Hepatocyte (in vitro differentiated cells): Measurements from ENCODE around the gene SLC25A13. TPM values are rescaled to one million over a fixed set of nuclear protein-coding genes. Genes with fewer than 3 reads are reported as not detected.
"Not testable (repeated sequence)": the region's sequence is repeated elsewhere in the genome, so short reads cannot be mapped to it uniquely, and the experiment has no call there.

Experiments used
- DNase-seq: peaks from one replicate; pipeline ENCODE4 v3.0.0-alpha.2; 2016; ENCODE audit warnings: low spot score
- H2AFZ ChIP-seq: fragments of 200-600 bp; sonication (generic); 2 replicates; pipeline ENCODE4 v1.6.0; 2016; ENCODE audit warnings: antibody characterized with exemption, mild to moderate bottlenecking
- H3K27ac ChIP-seq: fragments of 200-600 bp; sonication (generic); 2 replicates; pipeline ENCODE4 v1.5.1; 2016; ENCODE audit warnings: mild to moderate bottlenecking
- H3K27me3 ChIP-seq: fragments of 200-600 bp; sonication (generic); 2 replicates; pipeline ENCODE4 v1.6.1; 2016
- H3K36me3 ChIP-seq: fragments of 200-600 bp; sonication (generic); replicated peaks from 2 replicates; pipeline ENCODE4 v1.5.1; 2016; ENCODE audit warnings: low read depth; ENCODE audit not compliant: insufficient read depth
- H3K4me1 ChIP-seq: fragments of 200-600 bp; sonication (generic); 2 replicates; pipeline ENCODE4 v1.5.1; 2016; ENCODE audit warnings: mild to moderate bottlenecking, moderate library complexity; ENCODE audit not compliant: insufficient read depth
- H3K4me2 ChIP-seq: fragments of 200-600 bp; sonication (generic); 2 replicates; pipeline ENCODE4 v1.6.0; 2016
- H3K4me3 ChIP-seq: fragments of 200-600 bp; sonication (generic); 2 replicates; pipeline ENCODE4 v1.5.1; 2016; ENCODE audit warnings: mild to moderate bottlenecking
- H3K79me2 ChIP-seq: fragments of 200-600 bp; sonication (generic); 2 replicates; pipeline ENCODE4 v1.6.0; 2017; ENCODE audit warnings: mild to moderate bottlenecking
- H3K9me2 ChIP-seq: fragments of 200-600 bp; sonication (generic); replicated peaks from 2 replicates; pipeline ENCODE4 v1.6.0; 2017; ENCODE audit warnings: mild to moderate bottlenecking; ENCODE audit not compliant: insufficient read depth
- H3K9me3 ChIP-seq: fragments of 200-600 bp; sonication (generic); 2 replicates; pipeline ENCODE4 v1.5.1; 2016; ENCODE audit warnings: low read depth, mild to moderate bottlenecking
- H4K20me1 ChIP-seq: fragments of 200-600 bp; sonication (generic); 2 replicates; pipeline ENCODE4 v1.6.0; 2016; ENCODE audit warnings: mild to moderate bottlenecking; ENCODE audit not compliant: insufficient read depth, poor library complexity, severe bottlenecking
- EZH2 ChIP-seq: fragments of 200-600 bp; sonication (generic); IDR thresholded peaks from 2 replicates; pipeline ENCODE4 v1.6.1; 2016; ENCODE audit warnings: antibody characterized with exemption, mild to moderate bottlenecking, borderline replicate concordance
- EZH2phosphoT487 ChIP-seq: fragments of 200-600 bp; sonication (generic); IDR thresholded peaks from one replicate; pipeline ENCODE4 v1.6.1; 2018; ENCODE audit warnings: antibody characterized with exemption, mild to moderate bottlenecking, low read depth, moderate library complexity; ENCODE audit not compliant: unreplicated experiment, severe bottlenecking
- WGBS: methylation state at CpG from one replicate; pipeline ENCODE4 v1.1.6; 2016; ENCODE audit warnings: low lambda C conversion rate; ENCODE audit errors: missing lambda C conversion rate; 5-methylcytosine and 5-hydroxymethylcytosine counted together
- polyA plus RNA-seq: library from polyadenylated mRNA; unstranded; fragments of >200 nt; fragmentation: Nextera tagmentation; extraction: Ambion mirVana; gene quantifications from 2 replicates; pipeline ENCODE4 v1.2.1, GENCODE V29; 2016
- total RNA-seq: library from RNA; depleted of rRNA; stranded (reverse); fragments of >200 nt; gene quantifications from 2 replicates; pipeline ENCODE4 v1.2.3, GENCODE V29; 2014
- TF ChIP-seq, protein P1 (sequence below): fragments of 200-600 bp; sonication (generic); IDR thresholded peaks from 2 replicates; pipeline ENCODE4 v1.5.1; 2016; ENCODE audit warnings: antibody characterized with exemption, mild to moderate bottlenecking; ENCODE audit not compliant: poor library complexity

The SLC25A13 gene, protein sequence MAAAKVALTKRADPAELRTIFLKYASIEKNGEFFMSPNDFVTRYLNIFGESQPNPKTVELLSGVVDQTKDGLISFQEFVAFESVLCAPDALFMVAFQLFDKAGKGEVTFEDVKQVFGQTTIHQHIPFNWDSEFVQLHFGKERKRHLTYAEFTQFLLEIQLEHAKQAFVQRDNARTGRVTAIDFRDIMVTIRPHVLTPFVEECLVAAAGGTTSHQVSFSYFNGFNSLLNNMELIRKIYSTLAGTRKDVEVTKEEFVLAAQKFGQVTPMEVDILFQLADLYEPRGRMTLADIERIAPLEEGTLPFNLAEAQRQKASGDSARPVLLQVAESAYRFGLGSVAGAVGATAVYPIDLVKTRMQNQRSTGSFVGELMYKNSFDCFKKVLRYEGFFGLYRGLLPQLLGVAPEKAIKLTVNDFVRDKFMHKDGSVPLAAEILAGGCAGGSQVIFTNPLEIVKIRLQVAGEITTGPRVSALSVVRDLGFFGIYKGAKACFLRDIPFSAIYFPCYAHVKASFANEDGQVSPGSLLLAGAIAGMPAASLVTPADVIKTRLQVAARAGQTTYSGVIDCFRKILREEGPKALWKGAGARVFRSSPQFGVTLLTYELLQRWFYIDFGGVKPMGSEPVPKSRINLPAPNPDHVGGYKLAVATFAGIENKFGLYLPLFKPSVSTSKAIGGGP
- total RNA-seq (53.2 and 55.1 TPM in 2 replicates), polyA plus RNA-seq (28.2 and 37.5 TPM in 2 replicates)

- H3K9me3 ChIP-seq: no peaks in the 10 kb centered on the region
- H3K27ac ChIP-seq: peak within 1 kb of the TSS; percentile 98
- H3K4me2 ChIP-seq: peak within 1 kb of the TSS; percentile 73
- peak within 1 kb of the TSS; percentile 68 for H3K4me3 ChIP-seq
- under 1% methylated on average over 34 of the region's 66 CpGs for WGBS
- H3K9me2 ChIP-seq: no peaks in the 10 kb centered on the region
- H3K27me3 ChIP-seq: no peaks in the 10 kb centered on the region
- no peak for TF ChIP-seq EZH2phosphoT487
- no peak for TF ChIP-seq EZH2
- TF ChIP-seq, protein P1, sequence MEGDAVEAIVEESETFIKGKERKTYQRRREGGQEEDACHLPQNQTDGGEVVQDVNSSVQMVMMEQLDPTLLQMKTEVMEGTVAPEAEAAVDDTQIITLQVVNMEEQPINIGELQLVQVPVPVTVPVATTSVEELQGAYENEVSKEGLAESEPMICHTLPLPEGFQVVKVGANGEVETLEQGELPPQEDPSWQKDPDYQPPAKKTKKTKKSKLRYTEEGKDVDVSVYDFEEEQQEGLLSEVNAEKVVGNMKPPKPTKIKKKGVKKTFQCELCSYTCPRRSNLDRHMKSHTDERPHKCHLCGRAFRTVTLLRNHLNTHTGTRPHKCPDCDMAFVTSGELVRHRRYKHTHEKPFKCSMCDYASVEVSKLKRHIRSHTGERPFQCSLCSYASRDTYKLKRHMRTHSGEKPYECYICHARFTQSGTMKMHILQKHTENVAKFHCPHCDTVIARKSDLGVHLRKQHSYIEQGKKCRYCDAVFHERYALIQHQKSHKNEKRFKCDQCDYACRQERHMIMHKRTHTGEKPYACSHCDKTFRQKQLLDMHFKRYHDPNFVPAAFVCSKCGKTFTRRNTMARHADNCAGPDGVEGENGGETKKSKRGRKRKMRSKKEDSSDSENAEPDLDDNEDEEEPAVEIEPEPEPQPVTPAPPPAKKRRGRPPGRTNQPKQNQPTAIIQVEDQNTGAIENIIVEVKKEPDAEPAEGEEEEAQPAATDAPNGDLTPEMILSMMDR: no peak
- peaks cover 3% of the 10 kb centered on the region for H4K20me1 ChIP-seq
- H3K4me1 ChIP-seq: peaks cover 18% of the 10 kb centered on the region
- peak within 1 kb of the TSS; percentile 69 for H2AFZ ChIP-seq
- peak; percentile 94 for DNase-seq
- H3K36me3 ChIP-seq: no peaks in the 10 kb centered on the region
- peaks cover 40% of the 10 kb centered on the region for H3K79me2 ChIP-seq
Observed at GRCh38 chr7:96321658-96322372, at the start of gene SLC25A13. SLC25A13 (minus strand) TSS chr7:96322098; CDS start chr7:96321956, 142 bp downstream.

DNA sequence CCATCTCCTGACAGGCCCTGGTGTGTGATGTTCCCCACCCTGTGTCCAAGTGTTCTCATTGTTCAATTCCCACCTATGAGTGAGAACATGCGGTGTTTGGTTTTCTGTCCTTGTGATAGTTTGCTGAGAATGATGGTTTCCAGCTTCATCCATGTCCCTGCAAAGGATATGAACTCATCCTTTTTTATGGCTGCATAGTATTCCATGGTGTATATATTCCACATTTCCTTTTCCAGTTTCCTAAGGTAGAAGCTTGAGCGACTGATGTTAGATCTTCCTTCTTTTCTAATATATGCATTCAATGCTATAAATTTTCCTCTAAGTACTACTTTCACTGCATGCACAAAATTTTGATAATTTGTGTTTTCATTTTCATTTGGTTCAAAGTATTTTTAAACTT is 44.0 kb upstream of the SLC25A13 start:
- not testable (repeated sequence) for H2AFZ ChIP-seq, H3K9me3 ChIP-seq, DNase-seq

GRCh38 chr7:96361116-96361857 is 39.4 kb upstream of the SLC25A13 start:
- H3K27ac ChIP-seq: no peak overlapping the region
- TF ChIP-seq EZH2 (no peak), EZH2phosphoT487 (no peak)
- TF ChIP-seq, protein P1: no peak
- no peak overlapping the region for H3K4me2 ChIP-seq
- no peak for DNase-seq
- H4K20me1 ChIP-seq: no peaks in the 10 kb centered on the region
- no peaks in the 10 kb centered on the region for H3K27me3 ChIP-seq
- no peak overlapping the region for H2AFZ ChIP-seq
- no peak overlapping the region for H3K4me3 ChIP-seq
- no peaks in the 10 kb centered on the region for H3K9me3 ChIP-seq
- H3K79me2 ChIP-seq: no peaks in the 10 kb centered on the region
- H3K9me2 ChIP-seq: no peaks in the 10 kb centered on the region
- WGBS: 89% methylated on average over 7 of the region's 7 CpGs
- H3K4me1 ChIP-seq: no peaks in the 10 kb centered on the region
- no peaks in the 10 kb centered on the region for H3K36me3 ChIP-seq

More for the DNA sequence above, 44.0 kb upstream of the SLC25A13 start:
- not testable (repeated sequence) for H3K9me2 ChIP-seq, H3K4me3 ChIP-seq, H3K27ac ChIP-seq, H3K36me3 ChIP-seq, H4K20me1 ChIP-seq, H3K4me2 ChIP-seq, H3K27me3 ChIP-seq, H3K4me1 ChIP-seq, H3K79me2 ChIP-seq
- 100% methylated on average over 2 of the region's 2 CpGs for WGBS
